HEK293 (cell line): Measurements from ENCODE around the gene VWA3B.

ENCODE experiments used
- CTCF ChIA-PET: fragments of 350-600 bp; formaldehyde crosslinking; extraction: SDS; loops from one replicate; lab custom pipeline; 2021; ENCODE audit warnings: antibody characterized with exemption; lab: Yijun Ruan, JAX
- POLR2A ChIA-PET: fragments of 300-600 bp; formaldehyde crosslinking; extraction: SDS; loops from one replicate; lab custom pipeline; 2020; ENCODE audit warnings: antibody characterized with exemption, inconsistent platforms; lab: Yijun Ruan, JAX
- H3K27ac ChIP-seq: fragments of 200-500 bp; sonication (Bioruptor generic); 2 replicates; pipeline ENCODE4 v1.5.1; 2014; ENCODE audit warnings: low read depth, low read length, control low read depth, inconsistent platforms; ENCODE audit errors: extremely low read depth
- H3K36me3 ChIP-seq, 2 experiments: fragments of 200-500 bp in 1 of 2; sonication (Bioruptor generic) in 1 of 2; 1 replicate in 1 of 2; 2 replicates in 1 of 2; pipeline ENCODE4 v1.5.1; 2014 to 2017; ENCODE audit warnings: inconsistent platforms in 2 of 2, low read length in 2 of 2; ENCODE audit not compliant: control insufficient read depth in 2 of 2, insufficient read depth in 1 of 2
- H3K4me1 ChIP-seq: fragments of 200-500 bp; sonication (Bioruptor generic); 2 replicates; pipeline ENCODE4 v1.5.1; 2014; ENCODE audit warnings: mild to moderate bottlenecking, low read length, inconsistent platforms; ENCODE audit not compliant: control insufficient read depth, insufficient read depth
- H3K4me3 ChIP-seq: 2 replicates; pipeline ENCODE4 v1.5.1; 2011; ENCODE audit warnings: low read depth, mild to moderate bottlenecking, control low read depth, low read length, moderate library complexity
- H3K9me3 ChIP-seq: fragments of 200-500 bp; sonication (Bioruptor generic); 2 replicates; pipeline ENCODE4 v1.5.1; 2014; ENCODE audit warnings: low read depth, low read length, inconsistent platforms; ENCODE audit not compliant: control insufficient read depth, insufficient read depth
- BCL11B ChIP-seq: fragments of 450-650 bp; formaldehyde crosslinking; IDR thresholded peaks from 2 replicates; pipeline ENCODE4 v1.5.1; 2016; ENCODE audit warnings: low read depth, missing biosample characterization, missing genetic modification characterization
- GFI1B ChIP-seq: fragments of 450-650 bp; formaldehyde crosslinking; IDR thresholded peaks from 2 replicates; pipeline ENCODE4 v1.5.1; 2016; ENCODE audit warnings: missing biosample characterization, missing genetic modification characterization
- GLI2 ChIP-seq: fragments of 450-650 bp; formaldehyde crosslinking; IDR thresholded peaks from 2 replicates; pipeline ENCODE4; 2017; ENCODE audit warnings: missing biosample characterization, missing genetic modification characterization, low read depth, borderline replicate concordance
- GLI4 ChIP-seq: fragments of 450-650 bp; formaldehyde crosslinking; IDR thresholded peaks from 2 replicates; pipeline ENCODE4 v1.5.1; 2016; ENCODE audit warnings: missing biosample characterization, missing genetic modification characterization
- KLF10 ChIP-seq: fragments of 450-650 bp; IDR thresholded peaks from 2 replicates; pipeline ENCODE4 v1.5.1; 2018; ENCODE audit warnings: missing biosample characterization, mild to moderate bottlenecking, missing genetic modification characterization
- TRIM28 ChIP-seq: IDR thresholded peaks from 2 replicates; pipeline ENCODE4 v1.6.1; 2011; ENCODE audit warnings: low read length, control low read depth, borderline replicate concordance
- ZBTB48 ChIP-seq: fragments of 450-650 bp; formaldehyde crosslinking; IDR thresholded peaks from 2 replicates; pipeline ENCODE4 v1.5.1; 2016; ENCODE audit warnings: missing biosample characterization, missing genetic modification characterization
- ZFHX2 ChIP-seq: fragments of 450-650 bp; formaldehyde crosslinking; conservative IDR thresholded peaks from 2 replicates; pipeline ENCODE4 v1.5.1; 2016; ENCODE audit warnings: missing biosample characterization, missing genetic modification characterization
- ZNF114 ChIP-seq: fragments of 450-650 bp; formaldehyde crosslinking; IDR thresholded peaks from 2 replicates; pipeline ENCODE4 v1.5.0; 2017; ENCODE audit warnings: missing biosample characterization, missing genetic modification characterization
- ZNF132 ChIP-seq: fragments of 450-650 bp; formaldehyde crosslinking; IDR thresholded peaks from 2 replicates; pipeline ENCODE4 v1.5.1; 2017; ENCODE audit warnings: missing biosample characterization, missing genetic modification characterization, borderline replicate concordance
- ZNF133 ChIP-seq: fragments of 450-650 bp; formaldehyde crosslinking; IDR thresholded peaks from 2 replicates; pipeline ENCODE4 v1.5.1; 2016; ENCODE audit warnings: missing biosample characterization, missing genetic modification characterization
- ZNF175 ChIP-seq: fragments of 450-650 bp; formaldehyde crosslinking; IDR thresholded peaks from 2 replicates; pipeline ENCODE4 v1.5.1; 2016; ENCODE audit warnings: missing biosample characterization, missing genetic modification characterization
- ZNF2 ChIP-seq: fragments of 450-650 bp; formaldehyde crosslinking; IDR thresholded peaks from 2 replicates; pipeline ENCODE4 v1.5.1; 2016; ENCODE audit warnings: missing biosample characterization, missing genetic modification characterization
- ZNF211 ChIP-seq: fragments of 450-650 bp; formaldehyde crosslinking; IDR thresholded peaks from 2 replicates; pipeline ENCODE4 v1.5.1; 2016; ENCODE audit warnings: low read depth, missing biosample characterization, missing genetic modification characterization
- ZNF223 ChIP-seq: fragments of 450-650 bp; formaldehyde crosslinking; IDR thresholded peaks from 2 replicates; pipeline ENCODE4 v1.5.1; 2016; ENCODE audit warnings: missing biosample characterization, missing genetic modification characterization
- ZNF239 ChIP-seq: fragments of 450-650 bp; formaldehyde crosslinking; IDR thresholded peaks from 2 replicates; pipeline ENCODE4 v1.5.1; 2016; ENCODE audit warnings: missing biosample characterization, missing genetic modification characterization
- ZNF24 ChIP-seq: fragments of 450-650 bp; formaldehyde crosslinking; IDR thresholded peaks from 2 replicates; pipeline ENCODE4 v1.5.1; 2016; ENCODE audit warnings: missing biosample characterization, missing genetic modification characterization
- ZNF366 ChIP-seq: fragments of 450-650 bp; formaldehyde crosslinking; conservative IDR thresholded peaks from 2 replicates; pipeline ENCODE4 v1.5.1; 2016; ENCODE audit warnings: missing biosample characterization, missing genetic modification characterization
- ZNF394 ChIP-seq: fragments of 450-650 bp; formaldehyde crosslinking; IDR thresholded peaks from 2 replicates; pipeline ENCODE4 v1.5.1; 2016; ENCODE audit warnings: missing biosample characterization, missing genetic modification characterization, mild to moderate bottlenecking, moderate library complexity, borderline replicate concordance
- ZNF423 ChIP-seq: fragments of 450-650 bp; formaldehyde crosslinking; IDR thresholded peaks from 2 replicates; pipeline ENCODE4 v1.5.1; 2016; ENCODE audit warnings: missing biosample characterization, missing genetic modification characterization
- ZNF426 ChIP-seq: fragments of 450-650 bp; formaldehyde crosslinking; IDR thresholded peaks from 2 replicates; pipeline ENCODE4 v1.5.1; 2017; ENCODE audit warnings: missing biosample characterization, missing genetic modification characterization, mild to moderate bottlenecking, inconsistent platforms, moderate library complexity
- ZNF624 ChIP-seq: fragments of 450-650 bp; formaldehyde crosslinking; IDR thresholded peaks from 2 replicates; pipeline ENCODE4 v1.5.1; 2017; ENCODE audit warnings: missing biosample characterization, missing genetic modification characterization
- ZNF629 ChIP-seq: fragments of 450-650 bp; formaldehyde crosslinking; IDR thresholded peaks from 2 replicates; pipeline ENCODE4 v1.5.1; 2017; ENCODE audit warnings: missing biosample characterization, missing genetic modification characterization
- ZNF658 ChIP-seq: fragments of 450-650 bp; formaldehyde crosslinking; IDR thresholded peaks from 2 replicates; pipeline ENCODE4; 2016; ENCODE audit warnings: missing biosample characterization, missing genetic modification characterization
- ZNF677 ChIP-seq: fragments of 450-650 bp; IDR thresholded peaks from 2 replicates; pipeline ENCODE4 v1.5.0; 2018; ENCODE audit warnings: missing biosample characterization, mild to moderate bottlenecking, missing genetic modification characterization, moderate library complexity
- TF ChIP-seq, protein P1 (sequence below): fragments of 450-650 bp; formaldehyde crosslinking; IDR thresholded peaks from 2 replicates; pipeline ENCODE4 v1.5.1; 2016; ENCODE audit warnings: missing biosample characterization, missing genetic modification characterization
- TF ChIP-seq, protein P2 (sequence below): fragments of 450-650 bp; formaldehyde crosslinking; IDR thresholded peaks from 2 replicates; pipeline ENCODE4 v1.5.1; 2016; ENCODE audit warnings: missing biosample characterization, missing genetic modification characterization, borderline replicate concordance
- TF ChIP-seq, protein P3 (sequence below): fragments of 450-650 bp; formaldehyde crosslinking; IDR thresholded peaks from 2 replicates; pipeline ENCODE4 v1.5.1; 2016; ENCODE audit warnings: missing biosample characterization, missing genetic modification characterization

Gene VWA3B

DNA sequence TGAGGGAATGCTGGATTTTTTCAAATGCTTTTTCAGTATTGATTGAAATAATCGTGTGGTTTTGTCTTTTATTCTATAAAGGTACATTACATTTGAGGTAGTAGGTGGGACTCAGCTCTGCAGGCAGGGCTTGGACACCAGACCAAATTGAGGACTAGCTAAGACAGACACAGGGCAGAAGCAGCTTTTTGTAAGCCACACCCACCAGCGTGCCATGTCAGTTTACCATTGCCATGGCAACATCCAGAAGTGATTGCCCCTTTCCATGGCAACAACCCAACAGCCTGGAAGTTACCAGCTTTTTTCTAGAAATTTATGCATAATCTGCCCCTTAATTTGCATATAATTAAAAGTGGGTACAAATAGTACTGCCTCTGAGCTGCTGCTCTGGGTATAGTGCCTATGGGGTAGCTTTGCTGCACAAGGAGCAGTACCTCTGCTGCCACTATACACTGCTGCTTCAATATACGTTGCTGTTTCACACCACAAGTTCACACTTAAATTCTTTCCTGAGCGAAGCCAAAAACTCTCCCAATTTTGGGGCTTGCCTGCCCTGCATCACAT lies 23.6 kb upstream of the VWA3B start:
- TF ChIP-seq, protein P1, sequence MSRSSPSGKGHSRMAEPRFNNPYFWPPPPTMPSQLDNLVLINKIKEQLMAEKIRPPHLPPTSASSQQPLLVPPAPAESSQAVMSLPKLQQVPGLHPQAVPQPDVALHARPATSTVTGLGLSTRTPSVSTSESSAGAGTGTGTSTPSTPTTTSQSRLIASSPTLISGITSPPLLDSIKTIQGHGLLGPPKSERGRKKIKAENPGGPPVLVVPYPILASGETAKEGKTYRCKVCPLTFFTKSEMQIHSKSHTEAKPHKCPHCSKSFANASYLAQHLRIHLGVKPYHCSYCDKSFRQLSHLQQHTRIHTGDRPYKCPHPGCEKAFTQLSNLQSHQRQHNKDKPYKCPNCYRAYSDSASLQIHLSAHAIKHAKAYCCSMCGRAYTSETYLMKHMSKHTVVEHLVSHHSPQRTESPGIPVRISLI (tag by site-specific recombination): no peak
- TF ChIP-seq ZNF133 (tag by site-specific recombination): no peak
- TF ChIP-seq ZNF658 (tag by site-specific recombination): no peak
- no peak for TF ChIP-seq ZNF2 (tag by site-specific recombination)
- no peak for TF ChIP-seq BCL11B (tag by site-specific recombination)
- TF ChIP-seq ZNF24 (tag by site-specific recombination): no peak
- no peak for TF ChIP-seq GLI2 (tag by site-specific recombination)
- TF ChIP-seq GLI4 (tag by site-specific recombination): no peak
- TF ChIP-seq, protein P2, sequence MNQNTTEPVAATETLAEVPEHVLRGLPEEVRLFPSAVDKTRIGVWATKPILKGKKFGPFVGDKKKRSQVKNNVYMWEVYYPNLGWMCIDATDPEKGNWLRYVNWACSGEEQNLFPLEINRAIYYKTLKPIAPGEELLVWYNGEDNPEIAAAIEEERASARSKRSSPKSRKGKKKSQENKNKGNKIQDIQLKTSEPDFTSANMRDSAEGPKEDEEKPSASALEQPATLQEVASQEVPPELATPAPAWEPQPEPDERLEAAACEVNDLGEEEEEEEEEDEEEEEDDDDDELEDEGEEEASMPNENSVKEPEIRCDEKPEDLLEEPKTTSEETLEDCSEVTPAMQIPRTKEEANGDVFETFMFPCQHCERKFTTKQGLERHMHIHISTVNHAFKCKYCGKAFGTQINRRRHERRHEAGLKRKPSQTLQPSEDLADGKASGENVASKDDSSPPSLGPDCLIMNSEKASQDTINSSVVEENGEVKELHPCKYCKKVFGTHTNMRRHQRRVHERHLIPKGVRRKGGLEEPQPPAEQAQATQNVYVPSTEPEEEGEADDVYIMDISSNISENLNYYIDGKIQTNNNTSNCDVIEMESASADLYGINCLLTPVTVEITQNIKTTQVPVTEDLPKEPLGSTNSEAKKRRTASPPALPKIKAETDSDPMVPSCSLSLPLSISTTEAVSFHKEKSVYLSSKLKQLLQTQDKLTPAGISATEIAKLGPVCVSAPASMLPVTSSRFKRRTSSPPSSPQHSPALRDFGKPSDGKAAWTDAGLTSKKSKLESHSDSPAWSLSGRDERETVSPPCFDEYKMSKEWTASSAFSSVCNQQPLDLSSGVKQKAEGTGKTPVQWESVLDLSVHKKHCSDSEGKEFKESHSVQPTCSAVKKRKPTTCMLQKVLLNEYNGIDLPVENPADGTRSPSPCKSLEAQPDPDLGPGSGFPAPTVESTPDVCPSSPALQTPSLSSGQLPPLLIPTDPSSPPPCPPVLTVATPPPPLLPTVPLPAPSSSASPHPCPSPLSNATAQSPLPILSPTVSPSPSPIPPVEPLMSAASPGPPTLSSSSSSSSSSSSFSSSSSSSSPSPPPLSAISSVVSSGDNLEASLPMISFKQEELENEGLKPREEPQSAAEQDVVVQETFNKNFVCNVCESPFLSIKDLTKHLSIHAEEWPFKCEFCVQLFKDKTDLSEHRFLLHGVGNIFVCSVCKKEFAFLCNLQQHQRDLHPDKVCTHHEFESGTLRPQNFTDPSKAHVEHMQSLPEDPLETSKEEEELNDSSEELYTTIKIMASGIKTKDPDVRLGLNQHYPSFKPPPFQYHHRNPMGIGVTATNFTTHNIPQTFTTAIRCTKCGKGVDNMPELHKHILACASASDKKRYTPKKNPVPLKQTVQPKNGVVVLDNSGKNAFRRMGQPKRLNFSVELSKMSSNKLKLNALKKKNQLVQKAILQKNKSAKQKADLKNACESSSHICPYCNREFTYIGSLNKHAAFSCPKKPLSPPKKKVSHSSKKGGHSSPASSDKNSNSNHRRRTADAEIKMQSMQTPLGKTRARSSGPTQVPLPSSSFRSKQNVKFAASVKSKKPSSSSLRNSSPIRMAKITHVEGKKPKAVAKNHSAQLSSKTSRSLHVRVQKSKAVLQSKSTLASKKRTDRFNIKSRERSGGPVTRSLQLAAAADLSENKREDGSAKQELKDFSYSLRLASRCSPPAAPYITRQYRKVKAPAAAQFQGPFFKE: no peak
- no peak for TF ChIP-seq GFI1B (tag by site-specific recombination)
- no peak for TF ChIP-seq ZNF624 (tag by site-specific recombination)
- TF ChIP-seq ZNF423 (tag by site-specific recombination): no peak
- TF ChIP-seq ZNF426: no peak
- TF ChIP-seq ZNF114 (tag by site-specific recombination): no peak
- no peak for TF ChIP-seq ZNF175 (tag by site-specific recombination)
- no peak for TF ChIP-seq ZNF239 (tag by site-specific recombination)
- Histone ChIP-seq H3K9me3 (no peaks in the 10 kb centered on the region), H3K36me3 (no peaks in the 10 kb centered on the region), H3K4me3 (no peak overlapping the region), H3K27ac (no peak overlapping the region), H3K4me1 (no peaks in the 10 kb centered on the region)
- ChIA-PET POLR2A (no interaction called here), CTCF (interaction anchor here (0.6 kb wide), 1 partner anchor 38 kb away, joined by 3 read pairs; no protein-coding TSS in a partner anchor)

DNA sequence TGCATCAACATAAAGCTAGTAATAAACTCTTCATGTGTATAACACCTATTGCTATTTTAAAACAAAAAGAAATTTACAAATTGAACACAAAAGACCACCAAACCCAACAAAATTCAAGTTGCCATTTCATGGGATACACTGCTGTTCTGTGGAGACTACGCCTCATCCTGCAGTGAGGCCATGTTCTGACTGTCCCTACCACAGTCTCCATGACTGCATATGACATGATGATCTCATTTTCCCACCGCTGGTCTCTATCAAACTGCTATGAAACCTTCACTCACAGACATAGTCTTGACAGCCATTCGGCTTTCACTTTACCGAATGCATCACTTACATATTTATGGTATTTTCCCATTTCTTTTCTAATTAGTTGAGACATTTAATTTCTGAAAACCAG lies 21.2 kb upstream of the VWA3B start:
- H3K4me3 ChIP-seq: no peak overlapping the region
- POLR2A ChIA-PET: no interaction called here
- no peaks in the 10 kb centered on the region for H3K36me3 ChIP-seq
- TF ChIP-seq ZNF132 (tag by site-specific recombination): no peak
- TF ChIP-seq ZNF223 (tag by site-specific recombination): no peak
- TF ChIP-seq ZNF677 (tag by site-specific recombination): no peak
- no peak for TF ChIP-seq ZNF394 (tag by site-specific recombination)
- no peak for TF ChIP-seq ZNF211 (tag by site-specific recombination)
- no peak for TF ChIP-seq BCL11B (tag by site-specific recombination)
- no peak for TF ChIP-seq ZNF366
- TF ChIP-seq TRIM28: no peak
- TF ChIP-seq ZNF239 (tag by site-specific recombination): no peak
- no peak for TF ChIP-seq ZNF629 (tag by site-specific recombination)
- TF ChIP-seq KLF10: no peak
- TF ChIP-seq ZFHX2 (tag by site-specific recombination): no peak
- TF ChIP-seq ZNF114 (tag by site-specific recombination): no peak
- TF ChIP-seq ZBTB48 (tag by site-specific recombination): no peak
- TF ChIP-seq, protein P3, sequence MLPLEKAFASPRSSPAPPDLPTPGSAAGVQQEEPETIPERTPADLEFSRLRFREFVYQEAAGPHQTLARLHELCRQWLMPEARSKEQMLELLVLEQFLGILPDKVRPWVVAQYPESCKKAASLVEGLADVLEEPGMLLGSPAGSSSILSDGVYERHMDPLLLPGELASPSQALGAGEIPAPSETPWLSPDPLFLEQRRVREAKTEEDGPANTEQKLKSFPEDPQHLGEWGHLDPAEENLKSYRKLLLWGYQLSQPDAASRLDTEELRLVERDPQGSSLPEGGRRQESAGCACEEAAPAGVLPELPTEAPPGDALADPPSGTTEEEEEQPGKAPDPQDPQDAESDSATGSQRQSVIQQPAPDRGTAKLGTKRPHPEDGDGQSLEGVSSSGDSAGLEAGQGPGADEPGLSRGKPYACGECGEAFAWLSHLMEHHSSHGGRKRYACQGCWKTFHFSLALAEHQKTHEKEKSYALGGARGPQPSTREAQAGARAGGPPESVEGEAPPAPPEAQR (tag by site-specific recombination): no peak
- CTCF ChIA-PET: no interaction called here
- H3K9me3 ChIP-seq: no peaks in the 10 kb centered on the region
- no peak overlapping the region for H3K27ac ChIP-seq
- no peaks in the 10 kb centered on the region for H3K4me1 ChIP-seq
